Fibroblast of peridontal ligament (primary cell): ENCODE data around the gene SORL1.

Source experiments
- DNase-seq: peaks from one replicate; pipeline ENCODE4 v3.0.0-alpha.2; 2010; ENCODE audit errors: extremely low read depth

Gene SORL1

DNA sequence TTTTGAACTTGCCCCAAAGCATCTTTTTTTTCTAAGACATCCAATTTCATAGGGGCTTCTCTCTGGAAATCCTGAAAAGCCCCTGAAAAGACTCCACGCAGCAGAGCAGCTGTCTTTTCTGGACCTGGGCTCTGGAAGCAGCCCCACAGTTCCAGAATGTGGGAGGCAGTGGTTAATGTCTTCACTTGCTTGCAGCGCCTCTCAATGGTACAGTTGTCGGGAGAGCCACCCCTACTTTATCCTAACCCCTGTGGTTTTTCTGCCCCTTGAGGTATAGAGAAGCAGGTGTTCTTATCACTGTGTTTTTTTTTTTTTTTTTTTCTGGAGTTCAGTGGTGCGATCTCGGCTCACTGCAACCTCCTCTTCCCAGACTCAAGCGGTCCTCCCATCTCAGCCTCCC lies 84.0 kb downstream of the SORL1 start:
- DNase-seq: no peak

DNA sequence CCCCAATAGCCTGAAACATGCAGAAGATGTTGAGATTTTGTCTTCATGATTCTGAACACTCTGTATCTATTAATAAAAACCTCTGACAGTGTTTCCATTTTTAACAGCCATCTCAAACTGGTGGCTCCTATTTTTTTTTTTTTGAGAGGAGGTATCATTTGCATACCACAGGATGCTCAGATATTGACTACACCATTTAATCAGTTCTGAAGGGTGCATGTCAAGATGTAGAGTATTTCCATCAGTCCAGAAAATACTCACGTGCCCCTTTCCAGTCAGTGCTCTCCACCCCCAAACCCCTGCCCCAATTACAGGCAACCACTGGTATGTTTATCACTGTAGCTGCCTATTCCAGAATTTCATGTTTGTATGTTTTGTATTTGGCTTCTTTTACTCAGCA lies 85.9 kb downstream of the SORL1 start:
- DNase-seq: no peak

DNA sequence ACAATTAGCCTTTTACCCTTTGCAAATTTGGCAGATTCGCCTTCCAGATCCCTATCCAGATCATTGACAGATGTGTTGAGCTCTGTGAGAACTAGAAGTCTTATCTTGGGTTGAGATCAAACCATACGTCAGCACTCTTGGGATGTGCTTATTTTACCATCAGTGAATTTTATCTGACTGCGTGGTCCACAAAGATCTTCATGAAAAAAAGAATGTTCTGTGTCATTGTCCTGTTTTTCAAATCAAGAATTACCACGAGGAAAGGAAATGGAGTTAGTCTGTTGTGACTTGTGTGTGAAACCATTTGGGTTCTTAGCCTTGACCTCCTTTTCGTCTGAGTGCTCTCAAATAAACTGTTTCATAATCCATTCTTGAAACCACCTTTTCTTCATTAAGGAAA lies 86.9 kb downstream of the SORL1 start:
- no peak for DNase-seq

DNA sequence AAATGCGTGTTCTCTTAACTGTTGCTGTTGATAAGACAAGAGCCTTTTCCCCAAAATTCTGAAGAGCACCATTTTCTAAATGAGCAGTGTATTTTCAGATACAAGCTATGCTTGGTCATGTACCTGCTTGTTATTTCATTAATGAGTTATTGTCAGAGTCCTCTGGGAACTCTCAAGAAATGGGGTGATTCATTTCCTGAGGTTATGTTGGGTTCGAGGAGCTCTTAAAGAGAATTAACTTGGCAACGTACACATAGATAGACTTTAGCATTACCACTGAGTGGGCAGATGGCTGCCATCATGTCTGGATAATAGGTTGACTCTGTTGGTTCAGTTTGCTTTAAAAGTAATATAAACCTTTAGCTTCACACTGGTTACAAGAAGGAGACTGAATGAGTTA lies 88.5 kb downstream of the SORL1 start:
- DNase-seq: no peak

DNA sequence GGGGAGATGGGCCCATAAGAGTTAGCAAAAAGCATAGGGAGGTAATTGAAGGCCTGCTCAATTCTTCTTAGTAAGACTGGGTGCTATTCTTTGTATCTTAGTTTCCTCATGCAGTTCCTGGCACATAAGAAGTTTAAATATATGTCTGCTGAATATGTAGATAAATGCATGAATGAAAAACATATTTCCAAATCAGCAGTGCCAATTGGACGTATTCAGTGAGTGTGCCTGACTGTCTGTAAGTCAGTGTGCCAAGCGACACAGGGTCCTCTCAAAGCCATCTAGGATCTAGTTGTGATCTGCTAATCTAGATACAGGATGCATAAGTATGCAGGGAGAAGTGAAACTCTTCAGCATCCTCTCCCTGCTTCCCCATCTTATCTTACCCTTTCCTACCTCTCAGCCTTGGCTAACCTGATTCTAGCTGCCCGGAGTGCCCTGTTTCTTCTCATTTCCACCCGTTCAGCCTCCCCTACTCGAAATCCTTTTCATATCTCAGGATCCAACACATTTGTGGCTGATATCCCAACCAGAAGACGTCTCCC lies 91.8 kb downstream of the SORL1 start:
- no peak for DNase-seq

DNA sequence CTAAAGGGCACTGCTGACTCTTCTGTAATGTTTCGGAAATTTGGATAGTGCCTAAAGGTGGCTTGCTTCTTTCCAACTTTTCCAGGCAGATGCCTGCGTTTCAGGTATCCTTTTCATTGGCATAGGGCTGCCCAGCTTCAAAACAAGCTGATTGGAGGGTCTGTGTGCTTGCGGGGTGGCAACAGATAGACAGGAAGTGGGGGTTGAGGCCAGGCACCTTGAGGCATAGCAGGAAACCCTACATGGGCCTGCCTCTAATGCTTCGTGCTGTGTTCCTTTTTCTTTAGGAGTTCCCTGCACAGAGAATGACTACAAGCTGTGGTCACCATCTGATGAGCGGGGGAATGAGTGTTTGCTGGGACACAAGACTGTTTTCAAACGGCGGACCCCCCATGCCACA lies 92.8 kb downstream of the SORL1 start:
- no peak for DNase-seq

DNA sequence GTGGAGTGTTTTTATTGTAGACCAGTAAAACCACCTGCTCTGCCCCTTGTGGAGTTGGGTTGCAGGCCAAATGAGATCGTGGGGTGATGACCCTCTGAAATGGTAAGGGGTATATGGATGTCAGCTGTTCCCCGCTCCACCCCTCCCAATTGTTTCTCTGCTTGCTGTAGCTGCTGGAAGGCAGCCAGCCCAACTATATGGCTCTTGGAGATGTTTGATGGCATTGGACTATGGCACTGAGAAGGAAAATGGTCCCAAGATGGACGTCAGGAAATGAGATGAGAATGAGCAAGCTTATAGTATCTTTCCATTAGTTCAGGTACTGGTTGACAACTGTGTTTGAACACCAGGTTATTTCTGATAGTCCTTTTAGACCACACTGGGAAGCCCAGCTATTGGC lies 95.5 kb downstream of the SORL1 start:
- DNase-seq: no peak

DNA sequence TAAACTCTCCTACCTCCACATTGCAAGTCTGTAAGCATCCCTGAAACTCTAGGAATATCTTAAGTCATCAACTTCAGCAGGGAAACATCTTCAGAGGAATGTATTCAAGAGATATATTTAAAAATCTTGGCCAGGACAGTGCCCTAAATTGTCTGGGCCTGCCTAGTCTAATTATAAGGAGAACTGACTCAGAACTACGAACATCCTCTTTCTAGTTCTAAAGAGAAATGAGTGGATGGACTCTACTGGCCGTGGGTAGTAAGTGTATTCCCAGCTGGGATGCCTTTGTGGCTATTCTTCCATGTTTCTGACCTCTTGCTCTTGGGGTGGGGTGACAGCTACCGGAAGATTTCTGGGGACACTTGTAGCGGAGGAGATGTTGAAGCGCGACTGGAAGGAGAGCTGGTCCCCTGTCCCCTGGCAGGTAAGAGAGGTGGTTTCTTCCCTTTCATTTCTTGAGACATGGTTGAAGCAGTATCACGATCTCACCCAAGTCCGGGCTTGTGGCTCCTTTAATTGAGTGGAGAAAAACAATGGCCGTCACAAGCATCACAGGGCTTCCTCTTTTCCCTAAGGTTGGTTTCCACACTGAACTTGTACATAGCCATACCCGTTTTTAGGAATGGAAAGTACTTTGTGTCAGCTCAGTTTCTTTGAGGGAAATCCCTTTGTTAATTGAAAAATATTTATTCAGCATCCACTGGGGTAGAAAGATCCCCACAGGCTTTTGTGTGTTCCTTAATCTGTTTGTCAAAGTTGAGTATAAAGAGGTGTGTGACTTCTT lies 98.3 kb downstream of the SORL1 start:
- no peak for DNase-seq

DNA sequence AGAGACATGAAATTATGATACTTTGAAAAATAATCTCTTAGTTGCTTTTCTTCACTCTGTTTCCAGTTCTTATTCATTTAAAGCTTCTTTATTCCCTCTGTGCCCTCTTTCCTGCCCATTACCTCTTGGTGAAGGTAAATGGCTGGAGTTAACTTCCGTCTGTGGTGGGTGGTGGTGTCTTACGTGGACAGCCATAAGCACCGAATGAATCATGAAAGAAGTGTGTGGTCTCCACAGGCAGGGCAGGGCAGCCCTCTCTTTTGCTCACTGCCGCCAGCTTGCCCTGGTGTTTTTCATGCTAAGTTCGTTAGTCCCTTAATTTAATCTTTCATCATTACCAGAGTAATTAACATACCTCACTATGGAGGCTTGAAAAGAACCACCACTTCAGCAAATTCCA lies 99.3 kb downstream of the SORL1 start:
- no peak for DNase-seq

DNA sequence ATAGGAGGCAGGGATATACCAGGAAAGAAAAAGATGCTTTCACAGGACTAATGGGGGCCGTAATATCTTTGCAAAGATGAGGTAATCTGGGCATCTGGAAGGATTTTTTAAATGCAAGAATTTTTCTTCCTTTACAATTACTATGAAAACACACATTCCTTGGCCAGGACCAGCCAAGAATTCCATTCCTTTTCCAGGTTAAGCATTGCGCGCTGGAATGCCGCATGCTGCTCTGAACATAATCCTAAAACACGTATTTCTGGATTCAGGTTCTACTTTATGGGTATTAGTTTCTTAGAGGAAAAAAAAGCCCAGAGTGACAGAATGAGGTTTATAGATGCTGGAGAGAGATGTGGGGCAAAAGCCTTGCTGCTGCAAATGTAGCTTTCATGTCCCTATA lies 100.0 kb downstream of the SORL1 start:
- DNase-seq: no peak

DNA sequence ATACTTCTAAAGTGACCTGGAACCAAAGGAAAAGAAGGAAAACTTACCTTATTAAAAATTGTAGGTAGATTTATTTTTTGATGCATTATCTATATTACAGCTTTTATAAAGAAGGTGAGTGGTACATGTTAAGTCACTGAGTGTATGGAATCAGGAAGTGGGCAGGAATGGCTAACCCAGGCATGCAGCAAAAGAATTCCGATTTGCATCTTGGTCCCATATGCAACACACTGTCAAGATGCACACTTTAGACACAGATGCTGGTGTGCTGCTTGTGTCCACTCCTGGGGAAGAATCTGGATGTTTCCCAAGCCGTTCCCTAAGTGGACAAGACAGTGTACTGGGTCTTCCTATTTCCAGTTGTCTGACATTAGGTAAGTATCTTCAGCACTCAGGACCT lies 100.5 kb downstream of the SORL1 start:
- no peak for DNase-seq

DNA sequence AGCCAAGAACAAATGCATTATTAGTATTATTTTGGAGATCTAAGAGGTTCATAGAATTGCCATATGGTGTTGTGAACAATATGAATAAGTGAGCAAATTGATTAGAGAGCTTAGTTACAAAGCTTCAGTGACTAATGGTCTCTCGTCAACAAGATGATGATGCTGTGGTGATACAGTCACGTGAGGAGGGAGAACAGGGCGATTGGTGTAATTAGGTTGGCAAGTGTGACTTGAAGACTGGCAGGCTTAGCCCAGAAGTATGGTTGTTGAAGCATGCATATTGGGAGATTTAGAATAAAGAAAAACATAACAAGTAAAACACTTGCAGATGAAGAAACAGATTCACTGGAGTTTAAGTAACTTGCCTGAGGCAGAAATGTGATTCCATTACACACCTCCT lies 101.3 kb downstream of the SORL1 start:
- DNase-seq: no peak

DNA sequence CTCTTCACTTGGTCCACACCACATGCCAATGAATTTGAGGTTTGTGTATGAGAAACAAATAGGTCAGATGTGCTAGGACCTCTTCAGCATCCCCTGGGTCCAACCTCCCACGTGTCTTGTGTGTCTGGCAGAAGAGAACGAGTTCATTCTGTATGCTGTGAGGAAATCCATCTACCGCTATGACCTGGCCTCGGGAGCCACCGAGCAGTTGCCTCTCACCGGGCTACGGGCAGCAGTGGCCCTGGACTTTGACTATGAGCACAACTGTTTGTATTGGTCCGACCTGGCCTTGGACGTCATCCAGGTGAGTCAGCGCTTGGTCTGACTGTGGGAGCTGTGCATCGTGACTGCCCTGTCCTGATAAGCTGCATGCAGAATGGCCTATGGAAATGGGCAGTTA lies 101.7 kb downstream of the SORL1 start:
- DNase-seq: no peak

DNA sequence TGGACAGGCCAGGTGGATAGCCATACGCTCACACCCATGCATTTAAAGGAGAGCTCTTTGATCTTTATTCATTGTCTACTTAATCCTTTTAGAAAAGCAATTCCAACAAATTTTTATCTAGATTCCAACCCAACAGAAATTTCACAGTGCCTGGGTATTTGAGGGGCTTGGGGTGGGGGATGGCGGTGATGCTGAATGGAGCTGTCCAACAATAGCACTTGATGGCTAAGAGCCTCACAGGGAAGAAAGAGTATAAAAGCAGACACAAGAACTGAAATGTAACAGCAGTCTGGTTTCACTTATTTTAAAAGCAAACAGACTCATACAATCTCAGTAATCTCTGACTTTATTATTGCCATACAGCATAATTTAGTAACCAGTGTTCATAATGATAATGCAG lies 102.4 kb downstream of the SORL1 start:
- no peak for DNase-seq

DNA sequence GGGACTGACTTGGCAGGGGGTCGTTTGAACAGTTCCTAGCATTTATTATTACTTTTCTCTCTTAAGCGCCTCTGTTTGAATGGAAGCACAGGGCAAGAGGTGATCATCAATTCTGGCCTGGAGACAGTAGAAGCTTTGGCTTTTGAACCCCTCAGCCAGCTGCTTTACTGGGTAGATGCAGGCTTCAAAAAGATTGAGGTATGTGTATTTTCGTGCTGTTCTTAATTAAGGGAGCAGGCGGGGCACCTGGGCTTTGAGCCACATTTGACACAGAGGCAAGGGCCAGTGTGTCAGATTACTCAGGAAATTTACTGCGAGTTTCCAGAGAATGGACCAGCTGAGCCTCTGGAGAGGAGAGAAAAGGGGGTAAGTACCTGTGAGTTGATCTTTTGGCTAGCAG lies 103.0 kb downstream of the SORL1 start:
- no peak for DNase-seq

DNA sequence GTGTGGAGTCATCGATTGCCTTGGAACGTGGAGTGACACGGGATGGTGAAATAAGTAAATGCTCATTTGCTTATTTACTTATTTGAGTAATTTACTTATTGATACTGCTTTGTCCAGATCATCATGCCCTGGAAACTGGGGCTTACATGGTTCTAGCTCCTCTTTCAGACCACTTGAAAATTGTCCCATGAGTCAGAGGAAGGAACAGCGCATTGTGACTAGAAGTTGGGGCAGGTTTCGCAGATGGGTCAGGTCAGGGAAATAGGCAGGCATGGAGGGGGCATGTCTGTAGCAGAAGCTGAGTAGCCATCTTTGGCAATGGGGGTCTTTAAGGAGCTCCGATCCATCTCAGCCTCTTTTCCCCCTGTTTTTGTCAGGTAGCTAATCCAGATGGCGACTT lies 104.8 kb downstream of the SORL1 start:
- no peak for DNase-seq

DNA sequence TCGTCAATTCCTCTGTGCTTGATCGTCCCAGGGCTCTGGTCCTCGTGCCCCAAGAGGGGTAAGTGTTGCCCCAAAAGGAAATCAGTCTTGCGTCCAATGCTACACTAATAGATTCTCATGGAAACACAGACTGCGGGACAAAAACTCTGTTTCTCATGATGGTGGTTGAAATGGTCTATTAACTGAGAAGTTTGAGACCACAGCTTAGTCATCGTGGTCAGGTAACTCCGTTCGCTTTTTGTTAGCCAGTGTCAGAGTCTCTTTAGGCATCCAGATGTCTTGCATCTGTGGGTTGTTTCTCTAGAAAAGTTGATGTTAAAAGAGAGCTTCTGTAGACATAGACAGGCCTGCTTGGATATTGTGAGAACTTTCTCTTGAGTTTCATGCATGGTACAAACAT lies 105.2 kb downstream of the SORL1 start:
- DNase-seq: no peak

DNA sequence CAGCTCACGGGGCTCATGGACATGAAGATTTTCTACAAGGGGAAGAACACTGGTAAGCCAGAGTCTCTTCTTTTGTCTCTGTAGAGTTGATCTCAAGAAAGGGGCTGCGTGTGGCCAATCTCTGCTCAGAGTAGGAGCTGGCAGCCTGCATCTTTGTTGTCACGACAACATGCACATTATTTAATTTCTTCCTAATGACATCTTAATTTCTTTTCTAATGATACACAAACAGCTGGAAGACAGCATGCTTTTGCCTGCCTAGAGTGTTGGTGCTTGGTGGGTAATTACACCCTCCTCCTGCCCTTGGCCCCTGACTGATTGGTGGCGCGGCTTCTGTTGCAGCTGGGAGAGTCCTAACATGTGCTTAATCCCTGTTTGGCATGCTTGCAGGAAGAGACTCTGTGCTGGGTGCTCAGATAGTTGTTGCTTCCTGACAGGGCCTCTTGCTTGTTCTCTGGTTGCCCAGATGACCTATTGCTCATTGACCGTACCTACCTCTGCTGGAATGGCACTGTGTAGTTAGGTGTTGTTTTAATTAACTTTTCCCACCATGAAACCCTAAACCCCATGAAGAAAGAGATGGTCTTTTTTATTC lies 107.6 kb downstream of the SORL1 start:
- DNase-seq: no peak

DNA sequence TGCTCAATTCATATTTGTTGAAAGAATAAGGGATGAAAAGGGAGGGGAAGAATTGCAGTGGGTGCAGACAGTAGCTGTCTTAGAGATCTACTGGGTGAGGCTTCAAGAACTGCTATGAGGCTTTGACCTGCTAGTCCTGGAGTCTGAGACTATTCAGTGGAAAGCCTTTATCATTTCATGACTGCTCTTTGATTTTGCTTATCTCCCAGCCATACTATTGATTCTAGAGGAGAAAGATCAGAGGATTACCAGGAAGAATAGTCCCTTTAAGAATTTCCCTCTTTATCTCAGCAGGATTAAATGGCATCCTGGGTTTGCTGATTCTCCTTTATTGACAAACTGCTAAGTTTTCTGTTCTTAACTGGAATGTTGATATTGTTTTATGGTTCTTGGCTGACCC lies 108.1 kb downstream of the SORL1 start:
- DNase-seq: no peak

DNA sequence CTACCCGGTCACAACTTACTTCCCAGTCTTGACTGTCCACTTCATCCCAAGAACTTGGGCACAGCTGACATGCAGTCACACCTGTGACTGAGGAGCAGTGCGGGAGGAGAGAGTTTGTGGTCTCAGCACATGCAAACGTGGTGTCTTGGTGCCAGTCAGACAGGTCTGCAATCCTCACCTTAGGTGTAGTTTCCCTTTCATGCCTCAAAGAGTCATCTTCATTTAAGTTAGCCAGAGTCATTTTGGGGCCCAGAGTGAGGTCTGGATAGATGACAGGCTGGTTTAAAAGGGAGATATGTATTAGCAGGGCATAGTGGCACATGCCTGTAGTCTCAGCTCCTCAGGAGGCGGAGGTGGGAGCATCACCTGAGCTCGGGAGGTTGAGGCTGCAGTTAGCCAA lies 109.1 kb downstream of the SORL1 start:
- DNase-seq: no peak

DNA sequence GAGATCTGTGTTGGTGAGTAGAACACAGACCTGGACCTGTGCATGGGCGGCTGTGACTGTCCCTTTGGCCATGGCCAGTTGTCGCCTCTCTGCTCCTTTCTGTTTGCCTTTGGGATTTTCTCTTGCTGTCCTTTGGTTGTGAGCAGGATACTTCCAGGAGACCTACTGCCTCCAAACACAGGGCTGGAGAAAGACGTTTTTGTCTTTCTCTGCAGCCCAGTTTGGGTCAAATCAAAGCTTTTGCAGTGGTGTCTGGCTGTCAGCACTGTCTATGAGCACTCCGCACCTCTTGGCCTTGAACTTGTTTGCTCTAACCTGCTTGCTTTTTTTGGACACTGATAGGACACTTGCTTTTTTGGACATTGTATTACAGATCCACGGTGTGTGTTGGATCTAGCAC lies 109.6 kb downstream of the SORL1 start:
- DNase-seq: no peak

DNA sequence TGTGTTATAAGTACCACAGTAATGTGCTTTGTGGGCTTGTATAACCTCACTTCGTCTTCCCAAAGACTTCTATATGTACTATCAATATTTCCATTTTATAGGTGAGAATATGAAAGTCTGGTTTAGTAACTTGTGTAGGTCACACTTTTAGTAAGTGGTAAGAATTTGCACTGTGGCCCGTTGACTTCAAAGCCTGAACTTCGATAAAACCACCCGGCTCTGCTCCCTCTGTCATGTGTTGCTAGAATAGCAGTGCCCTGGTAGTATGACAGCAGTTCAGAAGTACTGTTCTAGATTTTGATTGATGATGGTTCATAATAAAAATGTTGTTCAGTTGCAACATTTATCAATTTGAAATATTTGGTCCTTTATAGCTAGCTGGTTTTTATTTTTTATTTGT lies 110.9 kb downstream of the SORL1 start:
- DNase-seq: no peak

DNA sequence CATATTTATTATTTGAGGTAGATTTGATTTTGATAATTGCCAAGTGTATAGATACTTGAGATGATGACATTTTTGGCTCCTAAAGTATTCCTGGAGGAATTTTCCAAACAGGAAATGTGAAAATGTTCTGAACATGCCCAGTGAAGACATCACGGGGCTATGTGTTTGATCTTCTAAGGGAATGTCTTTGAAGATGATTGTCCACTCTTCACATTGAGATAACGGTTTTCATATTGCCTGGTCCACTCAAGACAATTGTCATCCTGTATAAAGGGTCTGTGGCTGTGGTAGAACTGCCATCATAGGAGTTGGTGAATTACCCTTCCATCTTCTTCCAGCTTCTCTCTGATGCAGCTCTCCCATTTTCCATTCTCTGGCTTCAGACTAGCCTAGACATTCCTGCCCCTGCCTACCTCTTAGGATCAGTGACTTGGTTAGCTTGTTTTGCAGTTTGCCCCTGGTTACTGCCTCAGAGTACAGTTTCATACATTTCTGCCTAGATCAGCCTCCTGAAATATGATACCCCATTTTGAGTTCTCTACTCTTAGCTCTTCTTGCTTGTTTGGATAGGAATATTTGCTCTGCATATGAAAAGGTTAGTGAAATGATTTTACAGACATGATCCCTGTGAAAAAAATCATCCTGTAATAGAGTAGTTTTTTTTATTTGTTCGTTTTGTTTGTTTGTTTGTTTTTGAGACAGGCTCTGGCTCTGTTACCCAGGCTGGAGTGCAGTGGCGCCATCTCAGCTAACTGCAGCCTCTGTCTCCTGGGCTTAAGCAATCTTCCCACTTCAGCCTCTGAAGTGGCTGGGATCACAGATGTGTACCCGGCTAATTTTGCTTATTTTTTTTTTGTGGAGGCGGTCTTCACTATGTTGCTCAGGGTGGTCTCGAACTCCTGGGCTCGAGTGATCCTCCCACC lies 112.0 kb downstream of the SORL1 start:
- no peak for DNase-seq
